Measurements from ENCODE around the gene TSPAN9.

The TSPAN9 gene

DNA sequence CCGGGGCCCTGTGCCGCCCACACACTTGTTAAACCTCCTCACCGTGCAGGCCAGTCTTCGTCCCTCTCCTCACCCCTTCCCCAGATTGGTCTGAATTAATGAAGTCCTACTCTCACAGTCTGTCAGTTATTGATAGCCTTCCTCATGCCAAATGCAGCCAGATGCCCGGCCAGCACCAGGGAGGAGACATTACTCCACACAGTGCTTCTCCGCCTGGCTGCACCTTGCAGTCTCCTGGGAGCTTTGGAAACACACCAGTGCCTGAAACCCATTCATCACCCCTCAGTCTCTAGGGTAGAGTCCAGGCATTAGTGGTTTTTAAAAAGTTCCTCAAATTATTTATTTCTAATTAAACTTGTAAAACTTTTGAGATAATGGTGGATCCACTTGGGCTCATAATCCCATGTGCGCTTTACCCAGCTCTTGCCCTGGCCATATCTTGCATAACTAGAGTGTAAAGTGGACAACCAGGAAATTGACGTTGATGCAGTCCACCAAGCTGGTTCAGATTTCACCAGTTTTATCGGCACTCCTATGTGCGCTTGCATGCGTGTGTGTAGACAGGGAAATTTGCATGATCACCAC, 38.2 kb upstream of the TSPAN9 start:
- Histone ChIP-seq H3K9me3 (no peaks in the 10 kb centered on the region), H3K27me3 (ENCODE audit: low read depth) (no peaks in the 10 kb centered on the region), H3K36me3 (replicated peaks) (peaks cover 50% of the 10 kb centered on the region), H3K4me3 (no peak overlapping the region), H3K4me1 (peaks cover 4% of the 10 kb centered on the region; the same call in 1 of the 2 replicates)
- DNase-seq (ENCODE audit: low spot score in 2 of 2), result no peak
- in situ Hi-C loops (cut with MboI; ENCODE audit: low sequenced_read_pairs), result no loop called here

DNA sequence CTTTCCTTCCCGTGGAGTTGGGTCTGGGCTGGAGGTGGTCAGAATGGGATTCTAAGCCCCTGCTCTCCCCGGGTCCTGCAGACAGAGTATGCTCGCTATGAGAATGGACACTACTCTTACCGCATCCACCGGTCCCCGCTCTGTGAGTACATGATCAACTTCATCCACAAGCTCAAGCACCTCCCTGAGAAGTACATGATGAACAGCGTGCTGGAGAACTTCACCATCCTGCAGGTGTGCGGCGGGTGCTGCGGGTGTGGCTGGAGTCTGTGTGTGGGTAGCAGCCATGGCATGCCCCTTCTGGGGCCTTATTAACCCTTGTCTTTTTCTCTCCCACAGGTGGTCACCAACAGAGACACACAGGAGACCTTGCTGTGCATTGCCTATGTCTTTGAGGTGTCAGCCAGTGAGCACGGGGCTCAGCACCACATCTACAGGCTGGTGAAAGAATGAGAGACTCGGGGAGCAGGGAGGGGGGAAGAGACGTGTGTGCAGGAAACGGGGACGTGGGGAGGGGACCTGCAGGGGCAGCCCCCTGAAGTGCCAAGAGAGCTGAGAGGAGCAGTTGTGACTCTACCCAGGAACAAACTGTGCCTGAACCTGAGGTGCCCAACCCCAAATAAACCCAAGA, 37.0 kb upstream of the TSPAN9 start:
- no peaks in the 10 kb centered on the region for H3K27me3 ChIP-seq (ENCODE audit: low read depth)
- no peak overlapping the region for H3K4me3 ChIP-seq
- no peaks in the 10 kb centered on the region for H3K9me3 ChIP-seq
- H3K36me3 ChIP-seq (replicated peaks), result peaks cover 50% of the 10 kb centered on the region
- no peak for DNase-seq (ENCODE audit: low spot score in 2 of 2)
- H3K4me1 ChIP-seq, result peaks cover 4% of the 10 kb centered on the region; the same call in 1 of the 2 replicates
- in situ Hi-C loops (cut with MboI; ENCODE audit: low sequenced_read_pairs), result no loop called here

DNA sequence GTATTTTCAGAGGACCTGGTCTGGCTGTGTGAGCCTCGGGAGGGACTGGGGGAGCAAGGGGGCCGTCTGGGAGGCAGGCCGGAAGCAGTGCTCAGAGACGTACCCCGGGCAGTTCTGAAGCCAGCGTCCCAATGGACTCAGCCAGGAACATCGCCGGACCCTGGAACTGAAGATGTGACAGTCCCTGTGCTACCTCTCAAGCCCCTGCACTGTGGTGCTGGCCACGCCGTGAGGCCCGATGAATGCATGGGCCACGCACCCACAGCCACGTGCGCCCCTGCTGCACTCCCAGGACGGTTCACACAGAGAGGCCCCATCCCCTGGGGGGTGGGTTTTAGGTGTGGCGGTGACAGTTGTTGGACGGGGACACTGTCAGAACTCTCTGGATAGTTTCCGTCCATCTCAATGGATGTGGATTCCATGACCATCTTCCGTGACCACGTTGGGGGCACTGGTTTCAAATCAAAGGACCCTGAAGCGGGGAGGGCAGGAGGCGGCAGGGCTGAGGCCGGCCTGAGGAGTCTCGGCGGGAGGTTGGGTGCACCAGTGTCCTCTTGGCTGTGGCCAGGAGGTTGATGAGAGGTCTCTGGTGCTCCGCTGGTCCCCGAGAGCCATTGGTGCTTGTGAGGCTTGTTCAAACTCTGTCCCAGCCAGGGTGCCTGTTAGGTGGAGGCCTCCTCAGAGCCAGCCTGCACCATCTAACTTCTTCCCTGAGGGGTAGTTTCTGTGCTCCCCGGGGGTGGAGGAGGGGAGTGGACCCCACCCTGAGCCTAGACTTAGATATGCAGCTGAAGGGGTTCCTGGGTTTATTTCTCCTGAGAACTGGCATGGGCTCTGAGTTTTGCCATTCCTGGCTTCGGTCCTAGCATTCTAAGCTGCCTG, 36.3 kb upstream of the TSPAN9 start:
- H3K4me1 ChIP-seq, result peaks cover 2% of the 10 kb centered on the region; the same call in 1 of the 2 replicates
- no peaks in the 10 kb centered on the region for H3K9me3 ChIP-seq
- peaks cover 50% of the 10 kb centered on the region for H3K36me3 ChIP-seq (replicated peaks)
- no peaks in the 10 kb centered on the region for H3K27me3 ChIP-seq (ENCODE audit: low read depth)
- H3K4me3 ChIP-seq, result no peak overlapping the region
- no peak for DNase-seq (ENCODE audit: low spot score in 2 of 2)
- in situ Hi-C loops (cut with MboI; ENCODE audit: low sequenced_read_pairs), result no loop called here

DNA sequence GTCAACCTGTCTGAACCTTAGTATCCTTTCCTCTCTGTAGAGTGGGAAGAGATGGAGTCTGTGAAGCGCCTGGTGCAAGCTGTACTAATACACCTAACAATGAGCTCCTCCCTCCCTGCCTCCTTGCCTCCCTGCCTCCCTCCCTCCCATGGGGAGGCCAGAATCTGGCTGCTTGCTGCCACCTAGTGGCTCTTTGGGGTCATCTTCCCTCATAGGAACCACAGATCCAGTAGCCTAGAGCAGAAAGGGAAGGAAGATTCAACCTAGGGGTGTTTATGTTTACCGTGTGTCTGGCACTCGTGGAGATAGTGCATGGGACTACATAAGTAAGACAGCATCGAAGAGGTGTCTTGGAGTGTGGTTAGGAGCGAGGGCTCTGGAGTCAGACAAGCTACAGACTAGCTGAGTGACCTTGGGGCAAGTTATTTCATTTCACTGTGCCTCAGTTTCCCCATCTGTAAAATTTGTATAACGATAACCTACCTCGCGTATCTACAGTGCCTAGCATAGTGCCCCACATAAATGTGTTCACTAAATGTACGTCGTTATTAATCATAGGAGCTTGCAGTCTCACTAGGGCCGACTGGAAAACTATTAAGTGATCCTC, 35.5 kb upstream of the TSPAN9 start:
- peak; percentile 65 to 83 for DNase-seq (ENCODE audit: low spot score in 2 of 2)
- in situ Hi-C loops (cut with MboI; ENCODE audit: low sequenced_read_pairs), result no loop called here
- peaks cover 48% of the 10 kb centered on the region for H3K36me3 ChIP-seq (replicated peaks)

DNA sequence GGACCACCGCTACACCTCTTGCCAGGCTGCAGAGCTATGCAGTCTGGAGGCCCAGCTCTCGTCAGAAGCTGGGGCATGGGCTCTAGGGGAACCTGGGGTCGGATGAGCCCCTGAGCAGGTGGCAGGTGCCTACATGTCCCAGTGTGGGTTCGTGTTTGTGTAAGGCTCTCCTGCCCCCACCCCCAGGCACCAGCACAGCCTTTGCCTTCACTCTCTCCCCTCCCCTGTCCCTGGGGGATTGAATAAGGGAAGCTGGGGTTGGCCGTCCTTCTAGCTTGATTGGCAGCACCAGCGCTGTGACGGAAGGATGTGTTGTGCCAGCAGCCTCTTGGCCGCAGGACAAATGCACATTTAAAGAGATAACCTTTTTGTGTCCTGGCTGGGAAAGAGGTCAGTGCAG, 34.8 kb upstream of the TSPAN9 start:
- no peak overlapping the region for H3K4me3 ChIP-seq
- H3K27me3 ChIP-seq (ENCODE audit: low read depth), result no peaks in the 10 kb centered on the region
- in situ Hi-C loops (cut with MboI; ENCODE audit: low sequenced_read_pairs), result no loop called here
- H3K4me1 ChIP-seq, result no peaks in the 10 kb centered on the region
- DNase-seq (ENCODE audit: low spot score in 2 of 2), result no peak
- H3K9me3 ChIP-seq, result no peaks in the 10 kb centered on the region
- peaks cover 45% of the 10 kb centered on the region for H3K36me3 ChIP-seq (replicated peaks)

More for the DNA sequence above, 35.5 kb upstream of the TSPAN9 start:
- H3K27me3 ChIP-seq (ENCODE audit: low read depth), result no peaks in the 10 kb centered on the region
- H3K4me1 ChIP-seq, result no peaks in the 10 kb centered on the region
- H3K9me3 ChIP-seq, result no peaks in the 10 kb centered on the region
- H3K4me3 ChIP-seq, result no peak overlapping the region

DNA sequence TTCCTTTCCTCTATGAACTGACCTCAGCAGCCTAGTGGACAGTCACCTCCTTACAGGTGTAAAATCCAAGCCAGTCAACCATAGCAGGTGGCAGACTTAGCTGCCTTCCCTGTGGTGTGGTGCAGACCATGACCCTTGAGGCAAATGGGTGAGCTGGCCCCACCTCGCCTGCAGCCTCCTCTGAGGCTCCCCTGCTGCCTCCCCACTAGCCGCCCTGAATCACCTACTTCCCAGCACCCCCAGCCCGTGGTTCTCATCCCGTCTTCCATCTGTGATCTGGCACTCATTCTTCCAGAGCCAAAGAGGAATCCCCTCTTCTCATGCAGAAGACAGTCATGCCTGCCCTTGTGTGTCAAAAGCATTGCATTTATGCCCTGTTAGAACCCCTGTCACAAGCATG, 34.4 kb upstream of the TSPAN9 start:
- DNase-seq (ENCODE audit: low spot score in 2 of 2), result no peak
- Histone ChIP-seq H3K4me1 (no peaks in the 10 kb centered on the region), H3K36me3 (replicated peaks) (peaks cover 40% of the 10 kb centered on the region), H3K27me3 (ENCODE audit: low read depth) (no peaks in the 10 kb centered on the region), H3K4me3 (no peak overlapping the region), H3K9me3 (no peaks in the 10 kb centered on the region)
- in situ Hi-C loops (cut with MboI; ENCODE audit: low sequenced_read_pairs), result no loop called here

DNA sequence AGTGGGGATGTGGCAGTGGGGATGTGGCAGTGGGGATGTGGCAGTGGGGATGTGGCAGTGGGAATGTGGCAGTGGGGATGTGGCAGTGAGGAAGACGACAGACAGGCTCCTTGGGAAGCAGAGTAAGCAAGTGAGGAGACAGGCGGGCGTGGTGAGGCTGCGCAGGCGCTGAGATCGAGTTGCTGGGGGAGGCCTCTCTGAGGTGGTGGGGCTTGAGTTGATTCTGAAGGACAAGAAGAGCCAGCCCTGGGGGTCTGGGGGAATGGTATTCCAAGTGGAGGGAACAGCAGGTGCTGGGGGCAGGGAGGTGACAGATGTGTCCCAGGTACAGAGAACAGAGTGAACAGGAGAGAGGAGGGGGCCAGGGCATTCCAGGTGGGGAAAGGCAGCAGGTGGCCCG, 33.8 kb upstream of the TSPAN9 start:
- no peak for DNase-seq (ENCODE audit: low spot score in 2 of 2)
- no peak overlapping the region for H3K4me3 ChIP-seq
- no peaks in the 10 kb centered on the region for H3K9me3 ChIP-seq
- no peaks in the 10 kb centered on the region for H3K27me3 ChIP-seq (ENCODE audit: low read depth)
- peaks cover 35% of the 10 kb centered on the region for H3K36me3 ChIP-seq (replicated peaks)
- H3K4me1 ChIP-seq, result no peaks in the 10 kb centered on the region
- in situ Hi-C loops (cut with MboI; ENCODE audit: low sequenced_read_pairs), result no loop called here

DNA sequence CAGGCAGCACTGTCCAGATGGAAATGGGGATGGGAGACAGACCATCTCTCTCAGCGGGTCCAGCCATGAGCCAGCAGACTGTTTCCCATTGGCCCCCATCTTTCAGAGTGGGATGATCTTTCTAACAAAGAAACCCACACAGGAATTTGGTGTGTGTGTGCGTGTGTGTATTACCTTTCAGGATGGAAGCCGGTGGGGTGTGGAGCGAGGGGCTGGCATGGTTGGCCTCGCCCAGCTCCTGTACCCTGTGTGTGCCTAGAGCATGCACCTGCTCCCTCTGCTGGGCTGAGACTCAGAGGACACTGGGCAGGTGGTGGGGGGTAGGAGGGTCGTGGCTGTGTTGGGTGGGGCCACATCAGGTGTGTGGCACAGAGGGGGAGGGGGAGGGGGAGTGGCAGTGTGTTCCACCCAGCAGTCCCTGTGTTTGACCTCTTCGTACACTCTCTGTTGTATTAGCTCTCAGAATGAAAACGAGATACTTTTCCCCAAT, 33.0 kb upstream of the TSPAN9 start:
- Histone ChIP-seq H3K36me3 (replicated peaks) (peaks cover 28% of the 10 kb centered on the region), H3K27me3 (ENCODE audit: low read depth) (no peaks in the 10 kb centered on the region), H3K4me1 (no peaks in the 10 kb centered on the region), H3K9me3 (no peaks in the 10 kb centered on the region), H3K4me3 (no peak overlapping the region)
- no peak for DNase-seq (ENCODE audit: low spot score in 2 of 2)
- in situ Hi-C loops (cut with MboI; ENCODE audit: low sequenced_read_pairs), result no loop called here

DNA sequence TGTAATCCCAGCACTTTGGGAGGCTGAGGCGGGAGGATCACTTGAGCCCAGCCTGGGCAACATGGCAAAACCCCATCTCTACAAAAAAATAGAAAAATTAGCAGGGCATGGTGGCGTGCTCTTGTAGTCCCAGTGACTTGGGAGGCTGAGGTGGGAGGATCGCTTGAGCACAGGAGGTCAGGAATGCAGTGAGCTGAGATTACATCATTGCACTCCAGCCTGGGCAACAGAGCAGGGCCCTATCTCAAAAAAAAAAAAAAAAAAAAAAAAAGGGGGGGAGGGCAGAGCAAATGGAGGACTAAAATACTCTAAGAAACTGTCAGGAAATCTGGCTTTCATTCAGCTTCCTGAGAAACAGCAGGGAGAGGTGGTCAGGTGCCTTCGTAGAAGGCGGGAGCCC, 31.7 kb upstream of the TSPAN9 start:
- DNase-seq (ENCODE audit: low spot score in 2 of 2), result no peak
- H3K27me3 ChIP-seq (ENCODE audit: low read depth), result peaks cover 6% of the 10 kb centered on the region; the same call in 1 of the 2 replicates
- H3K4me3 ChIP-seq, result no peak overlapping the region
- in situ Hi-C loops (cut with MboI; ENCODE audit: low sequenced_read_pairs), result no loop called here
- H3K9me3 ChIP-seq, result no peaks in the 10 kb centered on the region
- no peaks in the 10 kb centered on the region for H3K4me1 ChIP-seq
- peaks cover 18% of the 10 kb centered on the region for H3K36me3 ChIP-seq (replicated peaks)

DNA sequence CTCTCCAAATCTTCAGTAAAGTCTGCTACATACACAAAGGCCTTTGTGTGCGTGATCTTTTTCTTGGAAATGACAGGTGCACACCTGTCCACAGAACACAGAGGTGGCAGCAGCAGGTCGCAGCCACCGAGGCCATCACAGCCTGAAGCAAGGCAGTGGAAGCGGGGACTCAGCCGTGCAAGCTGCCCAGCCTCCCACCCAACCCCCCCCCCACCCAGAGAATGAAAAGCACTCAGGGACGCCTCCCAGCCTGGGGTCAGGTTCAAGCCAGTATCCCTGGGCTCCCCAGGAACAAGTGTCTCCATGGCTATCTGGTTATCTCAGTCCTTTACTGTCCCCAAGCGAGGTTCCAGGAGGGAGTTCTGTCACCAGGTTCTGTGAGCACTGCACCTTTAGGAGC, 31.2 kb upstream of the TSPAN9 start:
- Histone ChIP-seq H3K27me3 (ENCODE audit: low read depth) (peaks cover 6% of the 10 kb centered on the region; the same call in 1 of the 2 replicates), H3K4me3 (no peak overlapping the region), H3K4me1 (no peaks in the 10 kb centered on the region), H3K36me3 (replicated peaks) (peaks cover 13% of the 10 kb centered on the region), H3K9me3 (no peaks in the 10 kb centered on the region)
- no peak for DNase-seq (ENCODE audit: low spot score in 2 of 2)
- in situ Hi-C loops (cut with MboI; ENCODE audit: low sequenced_read_pairs), result no loop called here

DNA sequence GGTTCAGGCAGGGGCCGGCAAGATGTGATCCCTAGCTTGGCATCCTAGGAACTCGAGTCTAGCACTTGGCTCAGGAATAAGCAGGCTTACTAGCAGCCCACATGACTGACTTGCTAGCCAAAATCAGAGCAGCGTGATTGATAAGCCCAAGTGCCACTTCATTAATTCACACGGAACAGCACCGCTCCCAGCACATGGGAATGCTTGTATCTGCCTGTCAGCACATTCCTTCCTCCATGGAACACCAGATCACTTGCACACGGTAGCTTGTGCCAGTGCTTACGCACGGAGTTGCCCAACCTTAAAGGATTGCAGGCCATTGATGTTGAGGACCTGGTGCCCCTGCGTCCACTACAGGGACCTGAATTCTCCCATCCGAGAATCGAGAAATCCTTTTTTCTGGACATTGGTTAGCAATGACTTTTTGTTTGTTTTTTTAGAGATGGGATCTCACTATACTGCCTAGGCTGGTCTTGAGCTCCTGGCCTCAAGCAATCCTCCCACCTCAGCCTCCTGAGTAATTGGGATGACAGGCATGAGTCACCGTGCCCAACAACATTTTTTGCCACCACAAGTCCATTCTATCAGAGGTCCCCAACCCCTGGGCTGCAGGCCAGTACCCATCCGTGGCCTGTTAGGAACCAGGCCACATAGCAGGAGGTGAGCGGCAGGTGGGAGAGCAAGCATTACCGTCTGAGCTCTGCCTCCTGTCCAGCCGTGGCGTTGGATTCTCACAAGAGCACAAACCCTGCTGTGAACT, 30.6 kb upstream of the TSPAN9 start:
- no peaks in the 10 kb centered on the region for H3K9me3 ChIP-seq
- in situ Hi-C loops (cut with MboI; ENCODE audit: low sequenced_read_pairs), result no loop called here
- H3K4me1 ChIP-seq, result no peaks in the 10 kb centered on the region
- no peak for DNase-seq (ENCODE audit: low spot score in 2 of 2)
- H3K27me3 ChIP-seq (ENCODE audit: low read depth), result peaks cover 7% of the 10 kb centered on the region; the same call in 1 of the 2 replicates
- H3K36me3 ChIP-seq (replicated peaks), result peaks cover 9% of the 10 kb centered on the region
- H3K4me3 ChIP-seq, result no peak overlapping the region

DNA sequence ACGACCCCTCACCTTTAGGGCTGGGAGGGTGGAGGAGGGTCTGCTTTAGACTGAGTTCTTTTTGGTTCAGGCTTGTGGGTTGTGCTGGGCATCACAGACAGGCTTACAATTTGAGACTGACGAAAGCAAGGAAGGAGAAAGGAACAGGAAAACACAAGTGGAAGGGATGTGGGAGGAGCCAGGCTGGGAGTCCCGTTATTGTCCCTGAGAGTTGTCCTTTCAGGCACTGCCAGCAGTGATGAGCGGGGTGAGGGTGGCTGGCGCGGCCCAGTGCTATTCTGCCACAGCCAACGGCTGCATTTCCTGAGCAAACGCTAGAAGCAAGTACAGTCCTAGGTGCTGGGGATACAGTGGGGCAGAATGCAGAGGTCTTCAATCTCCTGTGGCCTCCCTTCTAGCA, 29.2 kb upstream of the TSPAN9 start:
- no peak for DNase-seq (ENCODE audit: low spot score in 2 of 2)
- Histone ChIP-seq H3K4me1 (no peaks in the 10 kb centered on the region), H3K4me3 (no peak overlapping the region), H3K9me3 (no peaks in the 10 kb centered on the region), H3K36me3 (replicated peaks) (no peaks in the 10 kb centered on the region), H3K27me3 (ENCODE audit: low read depth) (peaks cover 9% of the 10 kb centered on the region; the same call in 1 of the 2 replicates)
- in situ Hi-C loops (cut with MboI; ENCODE audit: low sequenced_read_pairs), result no loop called here

DNA sequence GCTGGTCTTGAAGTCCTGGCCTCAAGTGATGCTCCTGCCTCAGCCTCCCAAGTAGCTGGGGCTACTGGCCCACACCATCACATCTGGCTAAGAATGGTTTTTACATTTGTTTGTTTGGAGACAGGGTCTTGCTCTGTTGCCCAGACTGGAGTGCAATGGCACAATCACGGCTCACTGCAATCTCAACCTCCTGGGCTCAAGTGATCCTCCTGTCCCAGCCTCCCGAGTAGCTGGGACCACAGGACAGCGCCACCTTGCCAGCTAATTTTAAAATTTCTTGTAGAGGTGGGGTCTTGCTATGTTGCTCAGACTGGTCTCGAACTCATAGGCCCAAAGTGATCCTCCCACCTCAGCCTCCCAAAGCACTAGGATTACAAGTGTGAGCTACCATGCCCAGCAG, 28.6 kb upstream of the TSPAN9 start:
- Histone ChIP-seq H3K27me3 (ENCODE audit: low read depth) (peaks cover 9% of the 10 kb centered on the region; the same call in 1 of the 2 replicates), H3K4me1 (no peaks in the 10 kb centered on the region), H3K9me3 (no peaks in the 10 kb centered on the region), H3K4me3 (no peak overlapping the region), H3K36me3 (replicated peaks) (no peaks in the 10 kb centered on the region)
- in situ Hi-C loops (cut with MboI; ENCODE audit: low sequenced_read_pairs), result no loop called here
- DNase-seq (ENCODE audit: low spot score in 2 of 2), result no peak

All from HAP-1 (cell line).